H7 (cell line): Measurements from ENCODE around the gene HNRNPH2. TPM values are rescaled to one million over a fixed set of nuclear protein-coding genes. Genes with fewer than 3 reads are reported as not detected.
A peak's percentile ranks its signal among the peaks of the same experiment; 100 is the strongest.

Experiments used
- DNase-seq: peaks from one replicate; pipeline ENCODE4 v3.0.0; 2012
- H3K27me3 ChIP-seq: 2 replicates; pipeline ENCODE4 v1.6.0; 2011; ENCODE audit warnings: mild to moderate bottlenecking, low read length; ENCODE audit not compliant: control insufficient read depth, insufficient read depth
- H3K36me3 ChIP-seq: replicated peaks from 2 replicates; pipeline ENCODE4 v1.5.1; 2011; ENCODE audit warnings: low read length; ENCODE audit not compliant: control insufficient read depth, insufficient read depth
- H3K4me3 ChIP-seq: 2 replicates; pipeline ENCODE4 v1.5.1; 2011; ENCODE audit warnings: low read depth, mild to moderate bottlenecking, control low read depth, low read length, moderate library complexity; ENCODE audit not compliant: insufficient read depth
- total RNA-seq: library from RNA; depleted of rRNA; stranded (reverse); fragments of >200 nt; shearing (Covaris generic); gene quantifications from 2 replicates; pipeline ENCODE4 v1.2.3, GENCODE V29; 2014; rRNA removed

The HNRNPH2 gene
- total RNA-seq, 1 experiment from 2014 or later: 35.0 TPM

DNA sequence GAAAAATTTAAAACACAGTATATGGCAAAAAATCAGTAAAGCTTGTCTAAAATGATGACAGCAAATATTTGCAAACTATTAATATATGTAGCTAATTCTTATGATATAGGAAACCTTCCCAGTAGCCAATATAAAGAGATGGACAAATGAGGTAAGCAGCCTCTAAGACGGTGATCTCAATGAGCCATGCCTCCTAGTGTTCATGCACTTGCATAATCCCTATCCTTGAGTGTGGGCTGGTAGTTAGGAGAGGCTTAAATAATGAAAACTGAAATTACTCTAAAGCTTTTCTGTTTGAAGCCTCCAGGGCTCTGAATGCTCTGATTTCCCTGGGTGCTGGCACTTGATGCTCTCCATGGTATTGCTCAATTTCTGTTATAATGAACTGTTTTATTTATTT, 52.6 kb downstream of the HNRNPH2 start:
- Histone ChIP-seq H3K36me3 (no peaks in the 10 kb centered on the region), H3K4me3 (no peak overlapping the region), H3K27me3 (no peaks in the 10 kb centered on the region)
- DNase-seq: no peak

DNA sequence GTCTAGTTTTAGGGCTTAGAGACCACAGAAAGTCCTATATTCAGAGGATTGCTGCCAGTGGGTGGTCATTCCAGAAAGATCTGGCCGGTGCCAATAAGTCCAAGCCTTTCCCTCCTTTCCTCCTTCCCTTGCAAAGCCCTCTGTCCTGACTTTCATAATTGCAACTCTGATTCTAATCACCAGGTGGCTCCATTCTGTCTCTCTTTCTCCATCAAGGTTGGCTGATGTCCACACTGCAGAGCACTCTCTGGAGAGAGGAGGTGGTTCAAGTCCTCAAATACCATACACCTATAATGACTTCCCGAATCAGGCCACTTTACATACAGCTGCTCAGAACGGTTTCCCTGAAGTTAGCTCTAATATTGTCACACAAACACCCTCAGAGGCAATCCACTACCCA, 54.9 kb downstream of the HNRNPH2 start:
- Histone ChIP-seq H3K27me3 (no peaks in the 10 kb centered on the region), H3K36me3 (no peaks in the 10 kb centered on the region), H3K4me3 (no peak overlapping the region)
- DNase-seq: peak; percentile 34

Other genes with a start within 250 kb of the HNRNPH2 start
- gene DRP2, start 188.4 kb upstream of the HNRNPH2 start, total RNA-seq: 0.17 and 0.26 TPM in 2 replicates
- 0.11 TPM in 1 of 2 replicates, not detected in the other for gene TAF7L, start 116.9 kb upstream of the HNRNPH2 start, total RNA-seq
- 6.2 and 8.4 TPM in 2 replicates for gene TIMM8A, start 59.5 kb upstream of the HNRNPH2 start, total RNA-seq
- gene BTK, start 22.0 kb upstream of the HNRNPH2 start, total RNA-seq: 0.07 and 0.11 TPM in 2 replicates
- 794 and 812 TPM in 2 replicates for gene RPL36A, start 17.2 kb upstream of the HNRNPH2 start, total RNA-seq
- gene GLA, start 297 bp upstream of the HNRNPH2 start, total RNA-seq: 48.1 and 58.3 TPM in 2 replicates
- 2.1 and 7.5 TPM in 2 replicates for gene ARMCX4, start 77.2 kb downstream of the HNRNPH2 start, total RNA-seq
- 27.0 and 33.0 TPM in 2 replicates for gene ARMCX1, start 142.3 kb downstream of the HNRNPH2 start, total RNA-seq
- gene ARMCX6, start 209.8 kb downstream of the HNRNPH2 start, total RNA-seq: 15.2 and 21.4 TPM in 2 replicates
- 13.1 and 18.3 TPM in 2 replicates for gene ARMCX3, start 214.9 kb downstream of the HNRNPH2 start, total RNA-seq